HG03066 (cell line): ENCODE data around the gene DPYSL4.

Source experiments
- ATAC-seq: cut with Tn5 transposase; IDR thresholded peaks from one replicate; pipeline ENCODE4 v1.9.1; 2021; ENCODE audit warnings: low read depth; ENCODE audit not compliant: unreplicated experiment

The DPYSL4 gene

DNA sequence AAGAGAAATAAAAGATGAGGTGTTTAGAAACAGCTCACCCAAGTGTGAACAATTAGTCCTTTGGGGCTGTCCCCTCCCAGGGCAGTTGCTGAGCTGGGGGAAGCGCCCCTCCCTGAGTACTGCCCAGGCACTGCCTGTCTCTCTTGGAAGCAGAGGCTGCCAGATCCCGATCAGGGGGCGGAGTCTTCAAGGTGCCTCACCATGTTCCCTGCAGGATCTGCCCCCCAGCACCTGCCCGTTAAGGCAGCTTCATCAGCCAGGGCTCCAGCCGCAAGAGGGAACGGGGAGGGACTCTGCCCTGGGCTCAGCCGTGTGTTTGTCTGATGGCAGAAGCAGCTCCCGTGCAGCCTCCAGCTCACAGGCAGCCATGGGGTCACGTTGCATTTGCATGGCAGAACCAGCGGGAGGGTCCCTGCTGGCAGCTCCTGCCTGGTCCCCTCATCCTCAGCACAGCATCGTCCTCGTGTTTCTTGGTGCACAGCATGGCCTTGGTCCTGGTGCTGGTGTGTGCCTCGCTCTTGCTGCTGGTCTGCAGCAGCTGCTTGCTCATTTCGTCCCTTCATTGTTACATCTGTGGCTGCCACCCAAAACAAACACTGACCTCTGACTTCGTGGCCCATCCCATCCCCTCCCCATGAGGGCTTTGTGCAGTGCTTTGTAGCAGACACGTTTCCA is 10.7 kb upstream of the DPYSL4 start:
- ATAC-seq: no peak

DNA sequence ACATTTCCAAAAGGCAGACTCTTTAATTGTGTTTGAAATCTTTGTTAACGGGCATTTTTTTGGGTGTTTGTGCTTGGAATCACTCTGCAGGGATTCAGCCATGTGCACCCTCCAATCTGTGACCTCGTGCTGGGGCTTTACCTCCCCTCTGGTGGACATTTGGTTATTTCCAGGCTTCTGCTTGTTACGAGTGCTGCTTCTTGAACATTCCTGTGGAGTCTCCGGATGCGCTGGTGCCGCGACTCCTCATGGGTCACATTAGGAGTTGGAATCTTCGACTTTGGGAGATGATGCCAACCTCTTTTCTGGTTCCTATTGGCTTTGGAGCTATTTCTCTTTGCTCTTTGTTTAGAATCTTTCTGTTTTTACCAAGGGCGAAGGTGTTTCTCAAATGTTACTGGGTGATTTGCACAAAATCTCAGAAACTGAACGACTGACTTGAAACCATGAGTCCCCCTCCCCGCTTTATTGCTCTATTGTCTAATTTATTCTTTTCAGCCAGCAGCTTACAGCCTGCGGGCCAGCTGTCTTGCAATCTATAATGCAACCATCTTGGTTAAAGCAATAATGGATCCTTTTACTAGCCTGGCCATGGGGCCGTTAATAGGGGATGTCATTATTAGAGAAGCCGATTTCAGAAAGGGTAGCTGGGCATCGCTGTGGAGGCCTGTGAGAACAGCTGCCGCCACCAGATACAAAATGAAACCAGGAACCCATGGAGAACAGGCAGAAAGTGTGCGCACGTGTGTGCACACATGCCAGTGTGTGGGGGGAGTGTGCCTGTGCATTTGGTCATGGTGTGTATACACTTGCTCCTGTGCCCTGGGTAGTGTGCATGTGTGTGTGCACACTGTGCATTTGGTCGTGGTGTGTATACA is 9.9 kb upstream of the DPYSL4 start:
- no peak for ATAC-seq

DNA sequence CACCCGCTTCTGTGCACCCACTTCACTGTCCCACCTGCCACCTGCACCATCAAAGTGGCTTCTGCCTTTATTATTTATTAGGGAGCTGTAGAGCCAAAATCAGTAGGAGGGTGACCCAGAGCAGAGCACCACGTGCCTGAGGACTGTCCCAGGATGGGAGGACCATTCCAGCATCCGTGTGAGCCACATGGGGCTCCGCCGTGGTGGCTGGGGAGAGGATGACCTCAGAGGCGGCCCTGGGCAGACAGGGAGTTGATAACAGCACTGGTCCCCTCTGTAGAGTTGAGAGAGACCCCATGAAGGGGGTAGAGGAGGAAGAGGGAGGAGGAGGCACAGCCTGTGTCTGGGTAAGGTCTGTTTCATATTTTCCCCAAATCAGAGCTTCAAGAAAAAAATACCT is 8.7 kb upstream of the DPYSL4 start:
- no peak for ATAC-seq

DNA sequence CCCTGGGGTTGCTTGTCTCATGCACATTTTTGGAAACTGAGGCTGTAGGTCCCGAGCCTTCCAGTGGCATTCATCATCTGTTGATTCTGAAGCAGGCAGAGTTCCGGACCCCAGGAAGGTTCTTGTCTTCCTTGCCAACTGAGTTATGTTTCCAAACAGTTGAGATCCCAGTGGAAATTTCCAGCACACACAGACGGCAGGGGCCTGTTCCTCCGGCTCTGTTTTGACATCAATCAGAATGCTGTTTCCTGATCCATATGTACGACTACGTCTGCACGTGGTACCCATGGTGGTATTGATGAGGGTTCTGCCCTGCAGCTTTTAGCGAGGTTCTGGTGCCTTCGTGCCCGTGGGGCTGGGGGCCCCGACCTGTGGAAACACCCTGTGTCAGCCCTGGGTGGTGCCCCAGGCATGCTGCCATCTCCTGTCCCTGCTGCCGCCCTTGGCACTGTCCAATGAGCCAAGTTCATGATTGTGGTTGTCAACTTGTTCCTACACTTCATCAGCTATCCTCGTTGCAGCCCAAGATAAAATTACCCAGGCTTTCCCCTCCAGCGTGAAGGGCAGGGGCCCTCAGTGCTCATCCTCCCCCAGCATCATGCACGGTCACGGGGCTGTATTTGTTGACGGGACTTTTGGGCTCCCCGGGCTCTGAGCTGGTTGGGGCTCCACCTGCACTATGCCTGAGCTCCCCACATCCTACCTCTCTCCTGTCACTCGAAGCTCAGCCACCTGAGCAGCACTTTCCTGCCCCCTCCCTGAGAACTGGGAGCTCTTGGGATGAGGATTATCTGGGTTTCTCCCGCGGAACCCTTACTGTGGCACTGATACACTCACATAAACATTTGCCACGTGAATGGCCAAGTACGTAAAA is 7.8 kb upstream of the DPYSL4 start:
- no peak for ATAC-seq

DNA sequence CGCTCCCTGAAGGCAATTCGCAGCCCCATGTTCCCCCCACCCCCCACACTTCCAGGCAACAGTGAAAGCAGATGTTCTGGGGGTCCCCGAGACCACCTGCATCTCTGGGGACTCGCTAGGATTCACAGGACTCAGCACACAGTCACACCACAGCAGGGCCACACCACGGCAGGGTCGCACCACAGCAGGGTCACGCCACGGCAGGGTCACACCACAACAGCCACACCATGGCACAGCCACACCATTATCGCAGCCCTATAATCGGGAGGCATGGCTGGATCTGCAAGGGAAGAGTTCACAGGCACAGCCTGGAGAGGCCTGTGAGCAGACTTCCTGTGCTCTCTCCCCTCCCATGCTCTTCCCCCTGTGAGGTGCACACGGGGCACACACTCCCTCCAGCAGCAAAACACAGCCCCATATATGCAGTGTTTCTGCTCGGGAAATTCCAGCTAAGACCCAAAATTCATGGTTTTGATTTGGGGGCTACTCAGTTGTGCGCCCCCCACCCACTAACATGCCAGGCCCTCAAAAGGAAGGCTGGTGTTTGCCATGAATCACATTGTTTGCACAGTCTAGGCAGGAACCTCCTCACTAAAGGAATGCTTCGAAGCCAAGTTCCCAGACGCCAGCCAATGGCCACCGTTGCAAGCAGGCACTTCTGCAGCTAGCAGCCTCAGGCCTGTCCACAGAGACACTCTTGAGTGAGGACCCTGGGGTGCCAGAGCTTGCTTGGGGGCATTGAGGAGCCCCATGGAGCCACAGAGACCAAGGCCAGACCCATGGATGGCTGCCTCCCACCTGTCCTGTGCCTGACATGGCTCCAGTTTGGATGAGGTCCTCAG is 7.0 kb upstream of the DPYSL4 start:
- no peak for ATAC-seq

DNA sequence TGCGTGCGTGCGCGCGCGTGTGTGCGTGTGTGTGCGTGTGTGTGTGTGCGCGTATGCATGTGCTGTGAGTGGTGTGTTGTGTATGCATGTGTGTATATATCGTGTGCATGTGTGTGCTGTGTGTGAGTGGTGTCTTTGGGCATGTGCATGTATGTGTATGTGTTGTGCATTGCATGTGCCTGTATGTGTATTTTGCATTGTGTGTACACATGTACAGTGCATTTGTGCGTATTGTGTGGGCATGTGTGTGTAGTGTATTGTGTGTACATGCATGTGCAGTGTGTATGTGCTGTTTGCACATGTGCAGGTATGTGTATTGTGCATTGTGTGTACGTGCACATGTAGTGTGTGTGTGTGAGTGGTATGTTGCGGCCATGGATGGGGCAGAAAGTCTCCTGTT is 6.0 kb upstream of the DPYSL4 start:
- no peak for ATAC-seq

DNA sequence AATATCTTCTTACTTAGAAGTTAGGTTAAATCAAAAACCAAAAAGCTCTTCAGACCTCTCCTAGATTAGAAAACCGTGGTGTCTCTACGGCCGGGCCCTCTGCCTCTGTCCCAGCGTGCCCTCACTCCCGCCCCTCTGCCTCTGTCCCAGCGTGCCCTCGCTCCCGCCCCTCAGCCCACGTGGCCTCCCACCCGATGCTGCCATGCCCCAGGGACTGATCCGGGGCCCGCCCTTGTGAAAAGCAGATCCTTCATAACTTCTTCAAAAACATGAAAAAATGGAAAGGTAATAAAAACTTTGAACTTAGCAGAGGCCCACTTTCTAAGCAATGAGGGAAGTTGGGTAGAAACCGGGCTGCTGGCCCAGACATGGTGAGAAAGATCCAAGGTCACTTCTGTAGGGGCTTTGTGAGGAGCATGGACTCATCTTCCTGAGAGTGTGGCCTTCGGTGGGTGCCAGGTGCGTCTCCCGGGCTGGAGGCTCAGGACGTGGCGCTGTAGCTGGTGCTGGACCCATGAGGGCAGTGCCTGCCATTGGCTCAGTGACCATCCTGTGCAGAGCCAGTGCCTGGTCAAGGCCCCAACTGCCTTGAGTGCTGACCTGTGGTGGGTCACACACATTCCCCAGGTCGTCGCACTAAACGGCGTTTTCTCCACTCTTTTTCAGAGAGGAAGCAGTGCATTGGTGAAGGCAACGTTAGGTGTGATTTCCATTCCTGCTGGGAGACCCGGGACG is 4.9 kb upstream of the DPYSL4 start:
- ATAC-seq: no peak

DNA sequence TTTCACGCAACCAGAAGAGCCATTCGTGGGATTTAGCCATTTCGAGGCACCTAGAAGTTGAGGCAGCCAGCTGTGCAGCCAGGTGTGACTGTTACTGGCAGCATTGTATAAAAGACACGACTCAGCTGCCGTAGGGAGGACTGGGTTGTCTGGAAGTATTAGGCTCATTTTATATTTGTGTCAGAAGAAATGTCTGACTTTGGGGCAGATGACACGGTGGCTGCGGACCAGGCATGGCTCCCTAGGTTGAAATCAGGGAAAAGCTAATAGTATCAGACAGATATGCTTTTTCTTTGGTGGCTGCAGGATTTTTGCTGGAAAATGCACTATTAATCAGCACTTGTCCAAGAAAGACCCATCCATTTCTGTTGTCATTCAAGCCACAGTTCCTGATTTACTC is 4.2 kb upstream of the DPYSL4 start:
- no peak for ATAC-seq

DNA sequence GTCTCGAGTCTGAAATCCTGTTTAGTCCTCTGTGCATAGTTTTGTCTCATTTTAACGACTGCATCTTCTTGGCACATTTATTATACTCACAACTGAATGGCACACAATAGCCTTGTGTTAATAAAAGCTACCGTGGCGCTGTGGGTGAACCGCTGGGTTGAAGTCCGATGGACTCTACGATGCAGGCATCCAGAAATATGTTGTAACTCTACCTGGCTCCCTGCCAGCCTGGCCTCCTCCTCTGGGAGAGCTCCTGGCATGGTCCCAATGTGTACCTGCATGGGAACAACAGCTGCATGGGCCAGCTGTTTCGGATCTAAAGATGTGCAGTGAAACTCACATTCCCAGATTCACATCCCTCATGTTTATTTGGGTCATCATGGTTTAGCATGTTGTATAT is 3.7 kb upstream of the DPYSL4 start:
- no peak for ATAC-seq

DNA sequence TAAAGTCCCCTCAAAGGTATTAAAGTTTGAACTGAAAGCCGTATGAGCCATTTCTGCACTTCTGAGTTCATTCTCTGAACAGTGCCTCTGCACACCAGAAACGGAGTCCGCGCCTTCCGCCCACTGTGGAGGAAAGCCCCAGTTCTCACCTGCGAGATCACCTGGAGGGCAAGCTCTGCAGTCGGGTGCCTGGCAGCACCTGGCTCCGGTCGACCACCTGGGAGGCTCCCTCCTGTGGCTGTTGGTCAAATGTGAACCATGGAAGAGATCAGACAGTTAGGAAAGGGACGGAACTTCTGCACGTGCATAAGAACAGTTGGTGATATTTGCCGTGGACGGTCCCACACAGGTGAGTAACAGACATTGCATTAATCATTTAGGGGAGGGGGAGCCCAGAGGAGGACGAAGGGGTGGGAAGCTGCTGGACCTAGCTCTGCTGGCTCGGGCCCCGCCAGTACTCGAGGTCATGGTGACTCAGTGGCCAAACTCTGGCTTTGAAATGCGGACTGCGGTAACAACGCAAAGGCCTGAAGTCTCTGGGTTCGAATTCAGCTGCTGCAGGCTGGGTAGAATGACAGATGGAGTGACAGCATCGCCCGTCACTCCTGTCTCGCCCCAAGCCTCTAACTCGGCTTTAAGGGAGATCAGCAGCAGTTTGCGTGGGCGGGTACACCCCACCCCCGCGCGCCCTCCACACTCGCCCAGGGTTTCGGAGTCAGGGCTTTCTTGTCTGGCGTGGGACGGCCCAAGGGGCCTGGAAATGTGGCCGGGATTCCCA is 1.7 kb upstream of the DPYSL4 start:
- ATAC-seq: no peak

DNA sequence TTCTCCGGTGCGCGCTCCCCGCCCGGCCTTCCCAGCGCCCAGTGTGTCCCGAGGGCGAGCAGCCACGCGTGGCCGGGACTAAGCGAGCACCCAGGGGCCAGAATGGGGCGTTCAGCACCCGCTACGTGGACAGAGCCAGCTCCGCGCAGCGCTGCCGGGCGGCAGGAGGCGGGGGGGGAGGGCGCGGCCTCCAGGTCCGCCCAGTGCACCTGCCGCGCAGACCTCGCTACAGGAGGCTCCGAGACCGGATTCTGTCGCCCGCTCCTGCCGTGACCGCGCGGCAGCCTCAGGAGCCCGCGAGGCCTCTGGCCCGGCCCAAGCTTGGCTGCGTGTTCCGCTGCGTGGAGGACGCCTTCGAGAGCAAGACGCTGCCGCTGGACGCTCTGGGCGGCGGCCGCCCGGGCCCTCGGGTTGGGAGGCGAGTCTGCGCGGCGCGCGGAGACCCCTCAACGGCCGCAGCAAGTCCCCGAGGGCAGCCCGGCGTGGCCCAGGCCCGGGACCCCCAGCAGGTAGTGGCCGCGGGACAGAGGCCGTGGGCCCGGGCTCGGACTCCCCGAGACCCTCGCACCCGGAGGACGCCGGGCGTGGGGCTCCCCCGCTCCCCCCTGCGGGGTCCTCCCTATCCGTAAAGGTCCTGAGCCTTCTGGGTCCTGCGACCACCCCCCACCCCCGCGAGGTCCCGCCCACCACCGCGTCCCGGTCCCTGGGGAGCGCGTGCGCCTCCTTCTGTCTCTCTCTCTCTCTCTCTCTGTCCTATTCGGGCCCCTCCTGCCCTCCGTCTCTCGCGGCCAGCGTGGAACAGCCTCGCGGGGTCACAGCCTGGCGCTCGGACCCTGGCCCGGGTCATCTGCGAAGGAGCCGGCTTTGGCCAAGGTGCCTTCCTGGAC is 904 bp upstream of the DPYSL4 start:
- no peak for ATAC-seq

DNA sequence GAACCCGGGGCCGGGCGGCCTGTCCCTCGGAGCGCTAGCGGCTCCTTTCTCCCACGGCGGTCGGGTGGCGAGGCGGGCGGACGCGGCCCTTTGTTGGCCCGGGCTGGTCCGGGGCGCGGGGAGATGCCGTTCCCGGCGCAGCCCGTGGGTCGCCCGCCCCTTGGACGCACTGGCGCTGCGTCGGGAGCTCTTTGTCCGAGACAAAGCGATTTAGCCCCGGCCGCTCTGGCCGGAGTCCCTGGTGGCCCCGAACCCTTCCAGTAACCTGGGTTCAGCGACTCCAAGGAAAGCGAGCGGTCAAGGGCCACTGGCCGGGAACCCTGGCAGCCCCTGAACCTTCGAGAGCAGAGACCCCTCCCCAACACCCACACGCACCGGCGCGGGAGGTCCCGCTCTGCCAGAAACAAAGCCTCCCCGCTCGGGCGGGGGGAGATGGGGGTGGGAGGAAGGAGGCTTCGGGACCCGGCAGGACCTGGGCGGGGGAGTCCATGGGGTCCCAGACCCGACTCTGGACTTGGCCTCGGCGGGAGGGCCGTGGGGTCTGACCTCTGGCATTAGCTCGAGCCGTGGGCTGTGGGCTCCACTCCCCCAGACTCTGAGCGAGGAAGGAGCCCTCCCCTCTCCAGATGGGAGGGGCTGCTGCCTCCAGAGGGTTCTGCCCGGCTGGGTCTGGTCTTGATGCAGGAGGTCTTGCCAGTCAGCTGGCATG is 836 bp downstream of the DPYSL4 start:
- no peak for ATAC-seq

DNA sequence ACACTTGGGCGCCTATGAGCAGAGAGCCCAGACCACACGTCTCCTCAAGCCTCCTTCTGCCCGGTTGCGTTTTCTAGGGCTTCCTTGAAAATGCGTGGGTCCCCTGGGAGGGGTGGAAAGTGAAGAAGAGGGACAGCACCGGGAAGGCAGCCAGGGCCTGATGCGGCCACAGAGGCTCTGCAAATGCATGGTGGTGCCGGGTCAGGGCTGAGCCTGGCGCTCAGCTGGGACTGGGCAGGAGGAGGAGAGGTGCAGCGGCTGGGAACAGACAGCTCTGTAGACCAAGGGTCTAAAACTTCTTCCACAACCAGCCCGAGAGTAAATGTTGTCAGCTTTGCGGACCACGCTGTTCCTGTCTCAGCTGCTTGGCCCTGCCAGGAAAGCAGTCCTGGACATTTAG is 1.6 kb downstream of the DPYSL4 start:
- ATAC-seq: no peak

DNA sequence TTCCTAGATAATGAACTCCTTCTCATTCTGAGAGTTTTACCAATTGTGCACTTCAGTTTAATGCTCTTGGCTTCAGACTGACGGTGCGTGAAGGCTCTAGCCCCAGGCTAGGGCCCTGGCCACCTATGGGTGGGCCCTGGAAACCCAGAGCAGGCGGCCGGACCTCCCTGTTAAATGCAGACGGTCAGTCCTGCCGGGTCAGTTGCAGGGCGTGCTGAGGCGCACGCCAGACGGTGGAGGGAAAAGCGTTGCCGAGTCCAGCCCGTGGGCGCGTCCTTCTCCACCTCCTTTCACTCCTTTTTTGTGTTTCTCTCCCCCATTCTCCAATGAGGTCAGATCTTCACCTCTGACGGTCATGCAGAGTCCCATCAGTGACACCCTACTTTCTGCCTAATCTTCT is 2.3 kb downstream of the DPYSL4 start:
- ATAC-seq: no peak

DNA sequence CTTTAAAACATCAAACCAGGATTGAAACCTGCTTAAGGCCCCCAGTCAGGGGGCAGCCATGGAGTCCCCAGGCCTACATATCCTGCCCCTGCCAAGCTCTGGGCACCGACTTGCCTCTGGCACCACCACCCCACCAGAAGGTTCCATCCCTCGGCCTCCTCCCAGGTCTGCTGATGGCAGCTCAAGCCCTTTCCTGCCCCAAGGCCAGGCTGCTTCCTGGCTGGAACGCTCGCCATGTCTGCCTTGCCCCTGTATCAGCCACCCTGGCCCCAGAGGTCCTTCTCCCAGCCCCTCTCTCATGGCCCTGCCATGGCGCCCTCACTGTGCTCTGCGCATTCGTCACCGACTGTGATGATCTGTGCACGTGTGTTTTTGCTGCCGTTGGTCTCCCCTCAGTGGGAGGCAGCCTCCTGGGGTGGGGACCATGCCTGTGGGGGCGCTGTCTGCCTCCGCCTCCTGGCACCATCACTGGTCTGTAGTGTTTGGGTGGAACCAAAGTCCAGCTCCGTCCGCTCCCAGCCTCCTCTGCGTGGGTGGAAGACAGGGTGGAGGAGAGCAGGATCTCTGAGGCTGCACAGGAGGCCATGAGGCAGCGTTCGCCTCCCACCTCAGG is 3.2 kb downstream of the DPYSL4 start:
- ATAC-seq: no peak

DNA sequence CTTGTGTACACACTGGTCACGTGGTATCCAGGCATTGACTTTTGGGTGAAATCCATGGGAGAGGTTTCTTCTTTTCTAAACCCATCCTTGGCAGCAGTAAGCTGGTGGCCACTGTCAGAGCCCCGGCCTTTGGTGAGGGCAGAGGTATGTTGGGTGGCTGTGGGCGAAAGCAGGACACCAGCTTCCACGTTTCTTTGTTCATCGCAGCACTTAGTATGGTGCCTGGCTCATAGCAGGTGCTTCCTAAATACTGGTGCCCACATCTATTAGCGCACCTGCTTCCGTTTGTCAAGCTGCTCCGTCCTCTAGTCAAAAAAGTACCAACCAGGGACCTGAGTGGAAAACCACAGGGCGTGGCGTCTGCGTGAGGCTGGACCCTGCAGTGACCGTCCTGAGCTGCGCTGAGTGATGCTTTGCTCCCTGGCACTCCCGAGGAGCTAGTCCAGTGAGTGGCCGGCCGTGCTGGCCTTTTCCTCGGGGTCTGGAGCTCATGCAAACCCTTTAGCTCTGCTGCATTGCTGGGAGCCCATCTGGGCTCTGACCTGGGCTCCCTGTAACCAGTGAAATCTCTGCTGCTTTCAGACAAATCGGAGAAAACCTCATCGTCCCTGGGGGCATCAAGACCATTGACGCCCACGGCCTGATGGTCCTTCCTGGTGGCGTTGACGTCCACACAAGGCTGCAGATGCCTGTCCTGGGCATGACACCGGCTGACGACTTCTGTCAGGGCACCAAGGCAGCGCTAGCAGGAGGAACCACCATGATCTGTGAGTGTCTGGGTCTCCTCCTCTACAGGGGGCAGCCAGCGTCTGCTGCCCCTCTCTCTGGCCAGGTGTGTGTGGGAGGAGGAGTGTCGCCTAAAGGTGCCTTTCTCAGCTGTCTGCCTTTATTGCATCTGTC is 5.6 kb downstream of the DPYSL4 start:
- no peak for ATAC-seq
